Activated T-helper 9 cell treated with anti-CD3 and anti-CD28 coated beads, Interleukin-2, amount 50 U/mL, for 16 hours (primary cell): ENCODE measurements around the gene METTL21A.

Experiments
- DNase-seq: peaks from one replicate; pipeline ENCODE4 v3.0.0-alpha.2; 2020; ENCODE audit warnings: low read depth

Gene METTL21A

DNA sequence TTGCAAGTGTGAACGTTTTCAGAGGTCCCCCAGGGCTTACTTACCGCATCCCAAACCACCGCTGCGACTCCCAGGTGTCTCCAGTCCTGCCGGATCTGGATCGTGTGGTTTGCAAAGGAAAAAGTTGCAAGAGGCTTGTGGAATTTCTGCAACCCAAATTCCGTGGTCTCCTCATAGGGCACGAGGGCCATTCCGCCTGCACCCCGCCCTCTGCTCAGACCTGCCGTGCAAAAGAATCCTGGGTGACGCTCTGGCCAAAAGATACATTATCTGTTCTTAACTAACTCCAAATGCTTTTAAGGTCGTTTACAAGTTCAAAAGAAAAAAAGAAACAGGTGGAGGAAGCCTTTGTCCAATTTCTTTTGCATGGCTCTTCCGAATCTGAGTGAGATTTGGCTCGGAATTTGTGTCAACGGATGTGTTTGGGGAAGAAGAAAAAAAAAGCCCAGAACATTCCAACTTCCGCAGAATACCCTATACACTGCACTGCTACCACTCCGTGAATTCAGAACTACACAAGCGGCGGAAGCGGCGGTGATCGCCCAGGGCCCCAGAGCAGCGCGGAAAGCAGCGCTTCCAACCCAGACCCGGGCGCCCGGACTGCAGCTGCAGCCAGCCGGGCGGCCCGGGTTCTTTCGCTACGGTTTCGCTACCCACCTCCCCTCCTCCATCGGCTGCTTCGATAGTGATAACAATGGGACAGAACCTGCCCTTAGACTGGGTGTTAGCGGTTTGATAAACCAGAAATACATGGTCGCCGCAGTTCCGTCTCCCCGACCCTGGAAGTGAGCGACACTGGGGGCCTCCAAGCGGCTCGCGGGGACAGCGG lies 795 bp downstream of the METTL21A start:
- DNase-seq, result peak; percentile 43

DNA sequence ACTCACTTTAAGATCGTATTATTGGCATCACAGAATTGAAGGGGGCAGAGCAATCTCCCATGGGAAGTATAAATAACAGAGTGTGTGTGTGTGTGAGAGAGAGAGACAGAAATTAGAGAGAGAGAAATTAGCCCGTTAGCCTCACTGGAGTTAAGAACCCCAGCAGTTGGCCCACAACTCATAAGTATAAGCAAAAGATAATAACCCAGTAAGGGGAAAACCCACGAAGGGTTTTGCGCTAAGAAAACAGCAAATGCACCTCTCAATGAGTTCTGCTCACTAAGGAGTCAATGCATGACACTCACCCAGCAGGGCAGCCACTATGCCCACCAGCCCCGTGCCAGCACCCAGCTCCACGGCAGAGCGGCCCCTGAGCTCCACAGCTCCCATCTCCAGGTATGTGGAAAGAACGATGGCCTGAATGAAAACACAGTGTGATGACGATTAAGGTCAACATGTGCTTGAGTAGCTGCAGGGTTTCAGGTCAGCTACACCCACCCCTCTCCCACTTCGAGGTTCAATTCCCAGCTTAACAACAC lies 3.6 kb downstream of the METTL21A start:
- no peak for DNase-seq

- DNase-seq, result no peak
Measured at GRCh38 chr2:207619764-207620203, 5.4 kb downstream of the METTL21A start.

- DNase-seq, result no peak
Measured at GRCh38 chr2:207617011-207617671, 8.1 kb downstream of the METTL21A start.

GRCh38 chr2:207616185-207616584 lies 9.0 kb downstream of the METTL21A start:
- no peak for DNase-seq

DNA sequence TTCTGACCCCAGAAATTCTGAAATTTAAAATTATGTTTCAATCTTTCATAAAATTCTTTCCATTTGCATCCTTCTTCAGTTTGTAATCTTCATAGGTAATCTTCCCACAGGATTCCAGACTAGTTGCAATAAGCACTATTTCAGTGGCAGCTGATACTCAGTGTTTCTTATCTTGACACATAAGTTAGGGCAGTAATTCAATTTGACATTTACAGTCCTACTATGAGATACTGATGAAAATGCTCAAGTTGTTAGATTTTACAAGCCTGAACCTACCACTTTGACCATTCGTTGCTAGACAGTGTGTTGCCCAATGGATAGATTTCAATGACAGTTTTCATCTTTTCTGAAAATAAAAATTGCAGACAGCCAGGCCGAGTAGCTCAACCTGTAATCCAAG lies 10.4 kb downstream of the METTL21A start:
- DNase-seq, result no peak

DNA sequence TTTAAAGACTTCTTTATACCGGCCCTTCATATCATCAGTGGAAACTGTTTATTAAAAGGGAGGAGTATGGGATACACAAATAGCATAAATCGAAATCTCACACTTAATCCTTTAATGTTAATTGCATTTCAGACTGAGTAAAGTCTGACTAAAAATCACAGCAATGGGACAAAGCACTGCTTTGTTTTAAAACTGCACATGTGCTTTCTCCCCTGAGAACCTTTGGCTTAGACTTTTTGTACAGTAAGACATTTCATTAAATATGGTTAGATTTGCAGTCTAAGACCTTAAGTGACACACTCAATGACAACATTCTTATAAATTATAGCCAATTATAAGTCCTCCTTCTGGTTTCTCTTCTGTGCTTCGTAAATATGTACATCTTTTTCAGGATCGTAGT lies 12.5 kb downstream of the METTL21A start:
- DNase-seq, result no peak

DNA sequence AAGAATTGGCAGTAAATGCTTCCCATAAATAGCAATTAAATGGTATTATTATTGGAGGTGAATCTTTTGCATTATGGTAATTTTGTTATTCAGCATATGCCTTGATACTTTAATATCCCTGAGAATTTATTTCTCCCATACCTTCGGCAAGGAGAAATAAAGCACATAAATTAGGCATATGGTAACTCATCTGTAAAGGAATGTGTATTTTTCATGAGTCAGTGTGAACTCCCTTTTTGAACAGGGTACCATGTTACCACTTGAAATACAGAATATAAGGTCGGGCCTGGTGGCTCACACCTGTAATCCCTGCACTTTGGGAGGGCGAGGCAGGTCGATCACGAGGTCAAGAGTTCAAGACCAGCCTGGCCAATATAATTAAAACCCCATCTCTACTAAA lies 18.4 kb downstream of the METTL21A start:
- no peak for DNase-seq

- DNase-seq, result no peak
Measured at GRCh38 chr2:207606399-207606798, 18.8 kb downstream of the METTL21A start.

DNA sequence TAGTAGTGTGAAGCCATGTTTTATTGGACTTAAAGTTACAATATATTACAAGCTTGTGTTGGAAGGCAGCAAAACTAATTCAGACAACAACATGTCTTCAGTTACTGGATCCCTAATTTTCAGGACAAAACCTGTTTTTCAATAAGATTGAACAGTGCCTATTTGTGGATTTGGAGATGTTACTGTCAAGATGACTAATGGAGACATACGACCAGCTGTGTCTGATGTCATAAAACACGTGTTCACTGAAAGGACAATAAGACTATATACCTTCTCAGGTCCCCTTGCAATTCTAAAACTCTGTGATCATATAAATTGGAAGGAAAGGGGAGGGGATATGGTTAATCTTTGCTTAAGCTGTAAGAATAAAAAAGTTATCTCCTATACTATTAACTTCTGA lies 21.7 kb downstream of the METTL21A start:
- DNase-seq, result no peak

- no peak for DNase-seq
Measured at GRCh38 chr2:207601774-207602173, 23.4 kb downstream of the METTL21A start.

- DNase-seq, result no peak
Measured at GRCh38 chr2:207600231-207600630, 25.0 kb downstream of the METTL21A start.

- no peak for DNase-seq
Measured at GRCh38 chr2:207599636-207600035, 25.6 kb downstream of the METTL21A start.

DNA sequence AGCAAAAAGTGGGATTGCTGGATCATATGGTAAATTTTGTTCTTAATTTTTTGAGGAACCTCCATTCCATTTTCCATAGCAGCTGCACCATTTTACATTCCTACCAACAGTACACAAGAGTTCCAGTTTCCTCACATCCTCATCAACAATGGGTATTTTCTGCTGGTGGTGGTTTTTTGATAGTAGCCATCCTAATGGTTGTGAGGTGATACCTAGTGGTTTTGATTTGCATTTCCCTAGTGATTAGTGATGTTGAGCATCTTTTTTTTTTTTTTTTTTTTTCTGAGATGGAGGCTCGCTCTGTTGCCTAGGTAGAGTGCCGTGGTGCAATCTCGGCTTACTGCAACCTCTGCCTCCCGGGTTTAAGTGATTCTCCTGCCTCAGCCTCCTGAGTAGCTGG lies 30.5 kb downstream of the METTL21A start:
- DNase-seq, result no peak

DNA sequence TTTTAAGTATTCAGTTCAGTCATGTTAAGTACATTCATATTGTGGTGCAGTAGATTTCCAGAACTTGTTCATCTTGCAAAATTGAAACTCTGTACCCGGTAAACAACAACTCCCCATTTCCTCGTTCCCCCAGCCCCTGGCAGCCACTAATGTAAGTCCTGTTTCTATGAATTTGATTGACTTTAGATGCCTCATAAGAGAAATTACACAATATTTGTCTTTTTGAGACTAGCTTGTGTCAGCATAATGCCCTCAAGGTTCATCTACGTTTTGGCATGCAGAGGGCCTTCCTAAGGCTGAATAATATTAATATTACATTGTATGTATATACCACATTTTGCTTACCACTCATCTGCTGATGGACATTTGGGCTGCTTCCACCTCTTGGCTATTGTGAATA lies 30.9 kb downstream of the METTL21A start:
- no peak for DNase-seq

GRCh38 chr2:207593277-207593676 lies 31.9 kb downstream of the METTL21A start:
- DNase-seq, result no peak

GRCh38 chr2:207589143-207589542 lies 36.1 kb downstream of the METTL21A start:
- no peak for DNase-seq

DNA sequence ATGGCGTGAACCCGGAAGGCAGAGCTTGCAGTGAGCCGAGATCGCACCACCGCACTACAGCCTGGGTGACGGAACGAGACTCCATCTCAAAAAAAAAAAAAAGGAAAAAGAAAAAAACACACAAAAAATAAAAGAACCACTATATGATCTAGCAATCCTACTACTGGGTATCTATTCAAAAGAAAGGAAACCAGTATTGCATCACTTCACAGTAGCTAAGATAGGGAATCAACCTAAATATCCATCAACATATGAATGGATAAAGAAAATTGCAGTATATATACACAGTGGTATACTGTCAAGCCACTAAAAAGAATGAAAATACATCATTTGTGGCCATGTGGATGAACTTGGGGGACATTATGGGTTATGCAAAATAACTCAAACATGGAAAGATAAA lies 37.9 kb downstream of the METTL21A start:
- DNase-seq, result no peak

- DNase-seq, result no peak
Measured at GRCh38 chr2:207584952-207585351, 40.2 kb downstream of the METTL21A start.

DNA sequence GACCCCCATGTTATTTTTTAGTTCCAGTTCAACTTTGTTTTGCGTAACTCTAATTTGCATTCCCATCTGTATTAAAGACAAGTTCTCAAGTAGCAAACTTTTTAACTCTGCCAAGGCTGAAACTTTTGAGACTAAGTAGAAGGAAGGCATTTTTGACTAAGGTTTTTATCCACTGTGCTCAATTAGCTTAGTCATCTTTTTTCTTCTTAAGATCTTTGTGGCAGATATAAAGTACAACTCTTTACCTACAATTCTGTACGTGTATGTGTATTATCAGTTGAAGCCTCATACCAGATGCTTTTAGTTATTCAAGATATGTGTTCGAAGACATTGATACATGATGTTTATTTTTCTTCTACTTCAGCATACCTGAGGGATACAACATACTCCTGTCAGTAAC lies 53.8 kb downstream of the METTL21A start:
- no peak for DNase-seq

- no peak for DNase-seq
Measured at GRCh38 chr2:207567671-207568070, 57.5 kb downstream of the METTL21A start.

DNA sequence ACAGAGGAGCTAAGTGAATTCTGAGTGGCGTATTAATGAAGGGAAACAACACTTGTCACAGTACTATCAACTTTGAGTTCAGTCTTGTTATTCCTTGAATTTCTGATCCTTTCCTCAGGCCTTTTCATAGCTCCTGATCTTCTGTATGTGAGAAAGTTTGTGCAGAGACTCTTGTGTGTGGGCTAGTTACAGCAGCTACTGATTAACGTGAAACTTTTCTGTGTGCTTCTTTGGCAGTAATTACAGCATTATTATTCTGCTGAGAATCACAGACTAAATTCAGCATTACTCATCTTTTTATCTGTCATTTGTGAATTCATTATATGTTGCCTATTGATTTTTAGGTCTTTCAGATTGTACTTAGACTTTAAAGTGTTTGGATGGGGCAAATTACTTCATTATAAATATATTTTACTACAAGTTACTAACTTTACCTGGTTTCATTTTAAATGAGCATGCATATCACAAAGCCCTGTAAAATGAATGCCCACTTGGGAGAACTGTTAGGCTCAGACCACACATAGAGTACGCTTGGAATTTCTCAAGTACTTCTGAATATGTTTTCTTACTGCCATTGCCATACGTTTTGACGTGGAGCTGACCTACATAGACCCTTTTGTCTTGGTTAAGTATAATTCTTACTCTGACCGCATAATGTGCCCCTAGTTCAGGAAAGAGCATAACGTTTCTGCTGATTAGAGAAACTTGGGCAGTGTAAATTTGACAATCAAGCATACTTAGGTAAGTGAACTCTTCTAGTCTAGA lies 59.3 kb downstream of the METTL21A start:
- DNase-seq, result no peak
